Measurements from ENCODE around the gene HNRNPU.

Gene HNRNPU

GRCh38 chr1:244863491-244864252 lies 671 bp downstream of the HNRNPU start:
- peak in 8 of 10 donors; percentile 9 to 85 (median 26) for DNase-seq
- intact Hi-C loops (cut with DNase I), result loop anchor here (1.0 to 10.0 kb wide), 6 partner anchors 28 to 1701 kb away; partner anchors contain the start of genes CNST, COX20, DESI2 and TFB2M

DNA sequence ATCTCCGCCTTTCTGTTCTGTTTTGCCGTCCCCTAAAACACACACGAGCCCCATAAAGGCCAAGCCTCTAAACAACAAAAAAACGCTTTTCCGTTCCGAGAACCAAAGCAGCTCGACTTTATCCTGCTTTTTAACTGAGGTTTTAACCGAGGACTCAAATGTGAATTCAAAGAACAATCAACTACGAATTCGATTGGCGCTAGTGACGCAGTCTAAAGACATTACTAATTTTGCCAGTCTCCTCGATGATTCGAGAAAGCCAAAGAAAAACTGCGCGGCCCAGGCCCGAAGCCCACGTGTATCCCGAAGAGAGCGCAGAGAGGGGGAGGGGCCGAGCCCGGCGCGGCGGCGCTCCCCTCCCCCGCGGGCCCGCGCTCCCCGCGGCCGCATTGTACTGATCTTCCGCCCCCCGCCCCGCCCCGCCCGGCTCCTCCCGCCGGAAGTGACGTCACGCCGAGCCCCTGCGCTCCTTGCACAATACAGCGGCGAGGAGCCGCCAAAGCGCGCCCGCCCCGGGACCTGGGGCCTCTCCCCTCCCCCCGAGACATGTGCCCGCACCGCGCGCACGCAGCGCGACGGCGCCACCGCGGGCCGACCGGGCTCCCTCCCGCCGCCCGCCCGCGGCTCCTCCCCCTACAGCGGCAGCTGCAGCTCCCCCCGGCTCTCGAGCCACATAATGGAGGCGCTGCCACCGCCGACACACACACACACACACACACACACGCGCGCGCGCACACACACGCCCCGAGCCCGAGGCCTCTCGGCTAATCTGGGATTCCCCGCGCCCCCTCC lies 1.4 kb downstream of the HNRNPU start:
- intact Hi-C loops (cut with DNase I), result loop anchor here (1.0 to 10.0 kb wide), 6 partner anchors 28 to 1702 kb away; partner anchors contain the start of genes CNST, COX20, DESI2 and TFB2M
- DNase-seq, result peak; percentile 90 to 99 (median 96)

DNA sequence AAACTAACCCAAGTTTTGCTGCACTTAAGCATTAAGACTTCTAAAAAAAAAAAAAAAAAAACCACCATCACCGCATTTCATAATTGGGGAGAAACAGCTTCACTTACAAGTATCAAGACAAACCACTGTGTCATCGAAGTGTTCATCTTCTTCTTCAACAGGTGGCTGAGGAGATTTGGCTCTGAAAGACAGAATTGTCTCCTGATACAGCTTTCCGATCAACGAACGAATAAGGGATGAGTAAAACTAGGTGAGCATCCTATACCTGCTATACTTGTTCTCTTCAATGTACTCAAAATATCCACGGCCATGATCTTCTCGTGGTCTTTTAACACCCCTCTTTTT lies 2.0 kb downstream of the HNRNPU start:
- intact Hi-C loops (cut with DNase I), result loop anchor here (2.0 to 10.0 kb wide), 4 partner anchors 65 to 1702 kb away; partner anchors contain the start of genes CNST, DESI2 and TFB2M
- DNase-seq, result no peak

GRCh38 chr1:244861683-244862082 lies 2.7 kb downstream of the HNRNPU start:
- intact Hi-C loops (cut with DNase I), result loop anchor here (2.0 to 10.0 kb wide), 4 partner anchors 64 to 1703 kb away; partner anchors contain the start of genes CNST, DESI2 and TFB2M

DNA sequence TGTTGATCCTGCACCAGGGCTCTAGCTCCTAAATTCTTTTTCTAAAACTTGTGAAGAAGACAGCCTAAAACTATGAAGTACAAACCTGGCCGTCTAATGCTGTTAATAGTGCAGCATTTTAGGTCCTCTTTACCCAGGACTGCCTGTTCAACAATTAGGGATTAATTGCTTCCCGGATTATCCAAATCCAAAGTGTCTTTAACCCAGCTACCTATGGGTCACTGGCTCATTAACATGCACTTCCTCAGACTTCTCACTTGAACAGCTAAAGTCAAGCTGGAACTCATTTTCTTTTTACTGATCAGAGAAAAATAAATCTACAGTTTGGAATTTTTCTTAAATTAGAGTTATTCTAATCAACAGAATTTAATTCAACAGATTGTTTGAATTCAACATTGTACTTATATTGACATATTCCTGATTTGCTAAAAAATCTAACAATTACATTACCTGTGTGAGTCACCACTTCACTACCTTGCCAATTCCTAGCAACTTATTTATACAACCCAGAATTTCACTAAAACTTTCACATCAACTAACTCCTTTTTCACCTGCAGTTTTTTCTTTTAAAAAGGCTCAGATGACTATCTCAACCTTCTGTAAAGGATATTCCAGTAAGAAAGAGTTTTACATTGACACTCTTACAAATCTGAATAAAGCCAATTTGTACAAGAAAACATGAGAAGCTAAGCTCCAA lies 3.3 kb downstream of the HNRNPU start:
- no peak for DNase-seq
- intact Hi-C loops (cut with DNase I), result loop anchor here (5.0 to 10.0 kb wide), 3 partner anchors 64 to 1704 kb away; partner anchors contain the start of genes CNST, DESI2 and TFB2M

More at GRCh38 chr1:244861683-244862082, 2.7 kb downstream of the HNRNPU start:
- DNase-seq, result no peak

DNA sequence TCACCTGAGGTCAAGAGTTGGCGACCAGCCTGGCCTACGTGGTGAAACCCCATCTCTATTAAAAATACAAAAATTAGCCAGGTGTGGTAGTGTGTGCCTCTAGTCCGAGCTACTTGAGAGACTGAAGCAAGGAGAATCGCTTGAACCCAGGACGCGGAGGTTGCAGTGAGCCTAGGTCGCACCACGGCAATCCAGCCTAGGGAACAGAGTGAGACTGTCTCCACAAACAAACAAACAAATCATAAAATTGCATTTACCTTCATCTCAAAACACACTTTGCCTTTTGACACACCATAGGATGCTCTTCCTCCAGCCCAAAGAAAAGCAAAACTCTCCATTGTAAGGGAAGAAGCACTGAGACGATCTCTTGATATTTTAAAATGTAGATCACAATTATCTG lies 4.3 kb downstream of the HNRNPU start:
- intact Hi-C loops (cut with DNase I), result loop anchor here (5.0 to 10.0 kb wide), 3 partner anchors 63 to 1705 kb away; partner anchors contain the start of genes CNST, DESI2 and TFB2M
- DNase-seq, result peak in 1 of 10 donors; percentile 59

DNA sequence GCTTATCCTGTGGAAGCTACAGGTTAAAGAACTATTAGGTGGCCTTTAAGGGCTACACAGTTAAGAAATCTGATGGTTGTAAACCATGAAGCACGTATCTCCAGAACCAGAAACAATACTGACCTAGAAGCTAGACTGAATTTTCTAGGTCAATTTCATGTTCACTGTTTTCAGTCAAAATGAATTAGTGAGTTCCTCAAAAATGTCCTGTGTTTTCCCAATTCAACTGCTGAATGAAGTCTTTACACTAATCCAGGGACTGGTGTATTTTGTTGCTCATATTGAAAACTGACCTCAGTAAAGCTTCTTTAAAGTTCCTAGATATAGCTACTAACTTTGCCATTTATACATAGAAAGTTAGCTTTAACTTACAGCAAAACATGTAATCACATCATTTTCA lies 6.0 kb downstream of the HNRNPU start:
- DNase-seq, result no peak
- intact Hi-C loops (cut with DNase I), result no loop called here

DNA sequence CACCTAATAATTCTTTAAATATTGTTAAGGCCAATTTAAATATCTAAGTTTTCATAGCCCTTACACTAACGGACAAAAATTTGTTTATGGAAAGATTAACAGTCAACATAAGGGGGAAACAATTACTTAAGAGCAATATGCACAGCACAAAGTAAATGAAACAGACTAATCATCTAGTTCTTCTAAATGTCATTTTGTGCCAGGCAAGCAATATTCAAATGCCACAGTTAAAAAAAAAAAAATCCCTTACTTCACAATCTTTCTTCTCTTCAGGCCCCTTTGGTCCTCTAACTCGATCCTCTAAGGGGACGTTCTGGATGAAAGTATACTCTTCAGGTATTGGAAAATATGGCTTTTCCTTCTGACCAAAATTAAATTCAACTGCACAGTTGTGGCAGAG lies 6.6 kb downstream of the HNRNPU start:
- intact Hi-C loops (cut with DNase I), result no loop called here
- no peak for DNase-seq

GRCh38 chr1:244854865-244855578 lies 9.3 kb downstream of the HNRNPU start:
- intact Hi-C loops (cut with DNase I), result no loop called here

DNA sequence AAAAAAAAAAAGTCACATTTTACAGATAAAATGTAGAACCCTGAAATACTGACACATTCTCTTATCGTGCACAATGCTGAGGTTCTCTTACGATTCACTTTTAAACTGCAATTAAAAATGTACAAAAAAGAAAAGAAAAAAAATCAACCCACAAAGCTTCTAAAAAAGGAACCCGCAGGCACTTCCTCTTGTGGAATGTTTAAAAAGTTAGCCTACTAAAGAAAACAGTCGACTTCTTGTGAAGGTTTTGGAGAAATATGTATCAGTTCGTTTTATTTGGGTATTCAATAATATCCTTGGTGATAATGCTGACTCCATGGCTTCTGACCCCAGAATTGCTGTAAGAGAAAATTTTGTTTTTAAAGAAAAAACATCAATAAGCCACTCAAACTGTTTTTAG lies 10.2 kb downstream of the HNRNPU start:
- intact Hi-C loops (cut with DNase I), result no loop called here
- no peak for DNase-seq

More at GRCh38 chr1:244854865-244855578, 9.3 kb downstream of the HNRNPU start:
- no peak for DNase-seq

DNA sequence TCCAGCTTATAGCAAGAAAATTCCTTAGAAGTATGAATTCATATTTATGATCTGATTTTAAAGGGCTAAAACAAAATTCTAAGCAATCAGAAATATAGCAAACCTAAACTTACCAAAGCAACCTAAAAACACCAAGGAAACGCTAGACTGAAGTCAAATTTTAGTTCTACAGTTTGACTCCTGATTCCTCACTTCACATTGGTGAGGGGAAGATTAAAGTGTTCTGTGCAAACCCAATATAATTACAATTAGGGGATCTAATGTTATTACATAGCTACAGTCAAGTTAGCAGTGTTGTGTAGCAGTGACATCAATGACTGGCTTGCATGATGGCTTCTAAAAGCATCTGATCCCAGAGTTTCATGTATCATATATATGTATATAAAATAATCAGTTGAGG lies 11.6 kb downstream of the HNRNPU start:
- intact Hi-C loops (cut with DNase I), result no loop called here
- no peak for DNase-seq

DNA sequence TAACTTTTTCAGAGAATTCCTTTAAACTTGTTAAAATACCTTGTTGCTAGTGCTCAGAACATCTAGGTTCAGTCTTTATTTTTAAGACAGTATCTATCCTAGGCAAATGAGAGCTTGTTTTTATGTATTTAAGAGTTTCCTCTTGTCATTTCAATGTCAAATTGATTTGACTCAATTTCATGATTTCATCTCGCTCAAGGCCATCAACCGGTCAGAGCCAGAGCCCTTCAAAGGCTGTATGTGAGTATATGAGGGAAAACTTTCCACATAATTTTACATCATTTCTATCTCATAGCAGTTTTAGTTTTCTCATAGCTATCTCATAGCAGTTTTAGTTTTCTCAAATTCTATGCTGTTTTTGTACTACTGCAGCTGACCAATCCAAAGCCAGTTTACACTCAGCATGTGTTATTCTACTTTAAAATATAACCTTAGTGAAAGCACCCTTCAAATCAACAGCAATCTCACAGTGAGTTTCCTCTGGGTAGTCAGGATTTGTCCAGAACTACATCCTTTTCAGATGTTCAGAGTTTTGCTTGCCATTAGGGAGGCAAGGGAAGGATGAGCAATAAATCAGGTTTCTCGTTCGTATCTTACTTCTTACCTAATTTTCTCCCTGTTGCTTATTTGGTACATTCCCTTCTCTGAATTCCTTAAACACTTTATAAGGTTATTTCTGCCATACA lies 12.7 kb downstream of the HNRNPU start:
- intact Hi-C loops (cut with DNase I), result no loop called here

GRCh38 chr1:244850896-244851295 lies 13.4 kb downstream of the HNRNPU start:
- DNase-seq, result no peak
- intact Hi-C loops (cut with DNase I), result no loop called here

More for the DNA sequence above, 12.7 kb downstream of the HNRNPU start:
- no peak for DNase-seq

DNA sequence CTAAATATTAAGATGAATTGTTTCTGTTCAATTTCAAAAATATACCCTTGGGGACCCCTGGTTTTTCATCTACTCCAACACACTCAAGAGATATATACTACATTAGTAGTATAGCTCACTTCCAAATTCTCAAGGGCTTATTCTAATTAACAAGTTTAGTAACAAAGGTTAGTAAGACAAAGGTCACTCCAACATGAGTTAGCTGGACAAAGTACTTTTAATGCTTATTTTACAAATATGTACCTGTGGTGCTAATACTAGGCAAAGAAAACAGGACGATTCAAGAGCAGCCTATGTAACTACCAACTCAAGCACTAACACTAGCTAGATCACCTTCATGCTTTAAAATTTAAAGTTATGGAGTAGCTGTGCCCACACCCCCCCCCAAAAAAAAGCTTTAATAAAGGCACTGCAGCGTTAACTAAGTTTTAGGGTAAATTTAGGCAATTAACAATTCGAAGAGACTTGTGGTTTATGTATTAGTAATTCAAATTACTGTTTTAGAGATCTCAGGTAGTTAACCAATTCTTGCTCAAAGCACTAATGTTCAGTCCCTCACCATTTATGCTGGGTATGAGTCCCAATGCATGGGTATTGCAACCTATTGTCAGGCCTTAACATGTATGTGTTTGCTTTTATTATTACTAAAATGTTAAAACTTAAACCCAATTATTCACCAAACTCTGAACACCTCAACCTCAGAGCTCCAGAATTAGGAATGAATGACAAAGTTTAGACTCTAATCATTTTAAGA lies 14.1 kb downstream of the HNRNPU start:
- no peak for DNase-seq
- intact Hi-C loops (cut with DNase I), result no loop called here

- no peak for DNase-seq
- intact Hi-C loops (cut with DNase I), result no loop called here
These were observed 15.0 kb downstream of the HNRNPU start for GRCh38 chr1:244849189-244849866.

DNA sequence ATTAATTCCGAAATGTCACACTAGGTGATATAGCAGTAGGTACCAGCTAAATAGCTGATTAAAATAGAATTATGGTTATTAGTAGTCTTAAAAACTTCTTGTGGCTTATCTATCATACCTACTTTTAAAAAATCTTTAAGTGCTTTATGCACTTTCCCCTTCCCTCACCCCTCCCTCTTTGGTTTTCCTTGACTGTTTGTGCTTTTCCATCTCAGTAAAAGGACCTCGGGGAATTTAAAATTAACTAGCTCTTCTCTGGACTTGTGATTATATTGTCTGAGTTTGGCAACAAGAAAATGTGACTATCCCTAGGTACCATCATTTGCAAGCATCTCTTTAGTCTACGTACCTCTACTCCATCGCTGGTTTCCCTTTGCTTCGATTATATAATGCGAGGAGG lies 17.7 kb downstream of the HNRNPU start:
- intact Hi-C loops (cut with DNase I), result no loop called here
- DNase-seq, result no peak

GRCh38 chr1:244844155-244845121 lies 19.9 kb downstream of the HNRNPU start:
- intact Hi-C loops (cut with DNase I), result no loop called here
- peak in 1 of 10 donors; percentile 55 for DNase-seq

All from posterior cingulate gyrus (tissue), 11 donors.